UCSD-AML1 (cell line): Measurements from ENCODE around the gene HINT1.
"Not testable (repeated sequence)": the region's sequence is repeated elsewhere in the genome, so short reads cannot be mapped to it uniquely, and the experiment has no call there.

Experiments
- DNase-seq: peaks from one replicate; lab custom pipeline; 2025; ENCODE audit not compliant: unreplicated experiment; lab: John Stamatoyannopoulos, UW

Gene HINT1

GRCh38 chr5:131171276-131171810, 6.3 kb upstream of the HINT1 start:
- no peak for DNase-seq

- DNase-seq, result peak; percentile 96
These were observed 5.7 kb upstream of the HINT1 start, which contains the start of gene LYRM7 for GRCh38 chr5:131170540-131171275. Gene LYRM7 (plus strand): TSS chr5:131170944. CDS start chr5:131171021, 77 bp downstream.

- DNase-seq, result no peak
These were observed 4.9 kb upstream of the HINT1 start for GRCh38 chr5:131169810-131170539.

DNA sequence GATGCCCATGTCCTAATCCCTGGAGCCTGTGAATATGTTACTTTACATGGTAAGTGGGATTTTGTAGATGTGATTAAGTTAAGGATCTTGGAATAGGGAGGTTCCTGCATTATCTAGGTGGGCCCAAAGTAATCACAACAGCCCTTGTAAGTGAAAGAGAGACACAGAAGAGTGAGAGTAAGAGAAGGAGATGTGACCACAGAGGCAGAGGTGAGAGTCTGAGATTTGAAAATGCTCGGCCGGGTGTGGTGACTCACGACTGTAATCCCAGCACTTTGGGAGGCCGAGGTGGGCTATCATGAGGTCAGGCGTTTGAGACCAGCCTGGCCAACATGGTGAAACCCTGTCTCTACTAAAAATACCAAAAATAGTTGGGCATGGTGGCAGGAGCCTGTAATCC, 2.6 kb upstream of the HINT1 start:
- no peak for DNase-seq

- DNase-seq, result peak; percentile 73
These were observed 601 bp downstream of the HINT1 start for GRCh38 chr5:131164191-131165118.

DNA sequence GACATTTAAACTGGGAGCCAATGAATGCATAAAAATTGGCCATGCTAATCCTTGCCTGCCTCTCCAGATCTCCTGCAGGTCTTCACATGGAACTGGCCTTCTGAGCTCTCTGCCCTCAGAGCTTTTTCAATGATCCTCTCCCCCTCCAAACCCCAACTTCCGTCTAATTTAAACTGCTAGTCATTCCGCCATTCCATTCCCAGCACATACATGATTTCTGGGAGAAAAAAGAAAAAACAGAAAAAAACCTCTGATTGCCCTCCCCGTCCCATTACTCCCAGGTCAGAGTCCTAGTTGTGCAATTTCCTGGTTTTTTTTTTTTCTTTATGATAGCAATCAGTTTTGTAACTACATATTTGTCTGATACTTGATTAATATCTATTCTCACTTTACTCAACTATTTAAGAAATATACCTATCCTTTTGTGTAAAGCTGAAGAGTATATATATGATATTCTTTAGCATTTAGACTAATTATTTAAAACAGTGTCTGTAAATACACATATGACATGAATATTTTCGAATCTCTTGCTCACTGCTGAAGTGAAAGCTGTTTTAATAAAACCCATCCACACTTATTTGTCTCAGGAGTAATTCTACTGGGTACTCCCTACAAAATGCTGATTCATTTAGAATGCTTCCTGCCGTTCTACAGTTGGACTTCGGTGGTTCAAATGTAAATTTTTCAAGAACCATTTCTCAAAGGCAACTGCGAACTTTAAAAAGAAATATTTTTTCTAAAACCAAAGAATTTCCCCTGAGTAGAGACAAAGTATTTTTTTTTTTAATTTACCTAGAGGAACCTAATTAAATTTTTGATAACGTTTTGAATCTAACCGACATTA, 1.6 kb downstream of the HINT1 start:
- no peak for DNase-seq

DNA sequence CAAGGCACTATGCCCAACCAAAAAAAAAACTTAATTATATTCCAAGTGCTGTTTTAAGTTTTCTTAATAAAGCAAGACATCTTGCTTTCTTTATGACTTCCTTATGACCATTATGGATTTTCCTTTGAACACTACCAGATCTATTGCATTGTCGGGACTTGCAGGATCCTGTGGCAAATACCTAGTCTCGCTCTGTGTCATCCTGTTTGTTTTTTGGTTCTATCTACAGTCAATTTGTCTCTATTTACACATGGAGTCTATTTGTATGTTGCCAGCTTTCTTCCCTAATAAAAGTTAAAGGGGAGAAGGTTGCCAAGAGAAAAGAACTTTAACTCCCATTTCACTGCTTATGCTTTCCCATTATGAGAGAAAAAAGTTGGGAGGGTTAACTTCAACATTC, 4.9 kb downstream of the HINT1 start:
- no peak for DNase-seq

- DNase-seq, result no peak
These were observed 8.1 kb downstream of the HINT1 start for GRCh38 chr5:131156957-131157356.

DNA sequence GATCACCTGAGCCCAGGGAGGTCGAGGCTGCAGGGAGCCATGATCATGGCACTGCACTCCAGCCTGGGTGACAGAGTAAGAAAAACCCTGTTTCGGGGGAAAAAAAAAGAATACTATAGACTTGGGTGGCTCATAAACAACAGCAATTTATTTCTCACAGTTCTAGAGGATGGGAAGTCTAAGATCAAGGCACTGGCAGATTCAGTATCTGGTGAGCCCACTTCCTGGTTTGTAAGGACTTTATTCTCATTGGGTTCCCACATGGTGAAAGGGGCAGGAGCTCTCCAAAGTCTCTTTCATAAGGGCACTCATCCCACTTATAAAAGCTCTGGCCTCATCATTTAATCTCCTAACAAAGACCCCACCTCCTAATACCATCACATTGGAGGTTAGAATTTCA, 8.7 kb downstream of the HINT1 start:
- DNase-seq, result no peak

DNA sequence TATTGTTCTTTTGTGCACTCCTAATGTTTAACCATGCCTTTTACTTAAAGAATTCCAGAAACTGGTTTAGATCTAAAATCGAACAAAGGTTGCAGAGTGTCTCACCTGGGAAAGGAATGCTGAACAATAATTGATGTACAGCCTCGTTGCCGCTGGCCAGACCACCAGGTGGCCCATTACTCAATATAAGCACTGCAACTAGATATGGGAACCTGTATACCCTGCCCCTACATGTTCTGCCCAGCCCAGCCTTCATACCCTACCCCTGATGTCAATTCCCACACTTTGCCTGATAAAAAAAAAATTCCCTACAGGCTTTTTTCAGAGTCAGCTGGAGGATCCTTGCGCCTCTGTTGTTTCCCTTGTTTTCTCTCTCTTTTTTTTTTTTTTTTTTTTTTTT, 13.8 kb downstream of the HINT1 start:
- no peak for DNase-seq

GRCh38 chr5:131150408-131150807, 14.6 kb downstream of the HINT1 start:
- no peak for DNase-seq

DNA sequence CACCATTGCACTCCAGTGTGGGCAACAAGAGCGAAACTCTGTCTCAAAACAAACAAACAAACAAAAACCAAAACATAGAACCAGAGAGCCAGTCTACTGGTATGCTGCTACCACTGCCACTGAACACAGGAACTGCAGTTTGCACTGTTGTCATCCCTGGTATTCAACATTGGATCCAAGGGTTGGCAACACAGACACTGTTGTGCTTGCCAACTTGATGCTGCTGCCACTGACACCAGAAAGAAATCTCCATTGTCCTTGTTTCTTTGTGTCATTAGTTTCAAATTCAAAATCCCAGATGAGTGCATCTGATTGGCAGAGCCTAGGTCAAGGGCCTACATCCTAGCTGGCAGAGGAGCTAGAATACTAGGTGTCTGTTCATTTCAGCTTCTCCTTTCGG, 16.2 kb downstream of the HINT1 start:
- DNase-seq, result no peak

DNA sequence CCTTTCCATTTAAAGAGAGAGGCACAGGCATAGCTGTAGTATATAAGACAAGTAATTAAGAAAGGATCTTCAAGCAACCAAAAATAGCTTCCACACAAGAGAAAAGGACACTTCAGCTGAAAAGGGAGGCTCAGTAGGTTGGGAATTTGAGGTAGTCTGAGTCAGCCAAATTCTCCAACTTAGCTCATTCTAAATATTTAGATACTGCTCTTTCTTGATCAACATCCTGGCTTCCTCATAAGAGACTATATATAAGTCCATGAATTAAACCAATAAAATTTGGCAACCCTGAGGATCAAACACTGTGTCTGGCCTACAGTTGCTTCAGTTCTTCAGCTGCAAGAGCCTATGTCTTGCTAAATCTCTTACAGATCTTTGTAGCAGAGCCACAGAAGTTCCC, 17.8 kb downstream of the HINT1 start:
- no peak for DNase-seq

DNA sequence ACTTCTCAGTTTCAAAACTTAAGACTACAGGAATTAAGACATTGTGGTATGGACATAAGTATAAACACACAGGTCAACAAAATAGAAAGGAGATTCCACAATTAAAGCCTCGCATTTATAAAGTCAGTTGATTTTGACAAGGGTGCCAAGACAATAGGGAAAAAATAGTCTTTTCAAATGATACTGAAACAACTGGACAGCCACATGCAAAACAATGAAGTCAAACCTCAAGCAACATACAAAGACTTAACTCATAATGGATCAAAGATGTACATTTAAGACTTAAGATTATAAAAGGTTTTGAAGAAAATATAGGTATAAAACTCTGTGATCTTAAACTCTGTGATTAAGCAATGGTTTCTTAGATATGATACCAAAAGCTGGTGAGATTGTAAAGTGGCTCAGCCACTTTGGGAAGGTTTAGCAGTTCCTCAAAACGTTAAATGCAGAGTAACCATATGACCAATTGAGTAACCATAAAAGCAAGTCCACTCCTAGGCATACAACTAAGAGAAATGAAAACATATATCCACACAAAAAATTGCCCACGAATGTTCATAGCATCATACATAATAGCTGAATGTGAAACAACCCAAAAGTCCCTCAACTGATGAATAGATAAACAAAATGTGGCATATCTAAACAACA, 22.0 kb downstream of the HINT1 start:
- no peak for DNase-seq

DNA sequence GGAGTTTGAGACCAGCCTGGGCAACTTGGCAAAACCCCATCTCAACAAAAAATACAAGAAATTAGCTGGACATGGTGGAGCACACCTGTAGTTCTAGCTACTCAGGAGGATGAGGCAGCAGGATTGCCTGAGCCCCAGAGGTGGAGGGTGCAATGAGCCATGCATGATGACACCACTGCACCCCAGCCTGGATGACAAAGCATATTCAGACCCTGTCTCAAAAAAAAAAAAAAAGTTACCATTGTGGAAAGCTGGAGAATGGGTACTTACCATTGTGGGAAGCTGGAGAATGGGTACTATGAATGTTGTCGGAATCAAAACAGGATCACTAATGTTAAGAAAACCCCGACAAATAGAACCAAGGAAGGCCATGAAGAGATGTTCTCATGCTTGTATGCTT, 25.7 kb downstream of the HINT1 start:
- DNase-seq, result no peak

GRCh38 chr5:131138406-131138805, 26.6 kb downstream of the HINT1 start:
- not testable (repeated sequence) for DNase-seq

DNA sequence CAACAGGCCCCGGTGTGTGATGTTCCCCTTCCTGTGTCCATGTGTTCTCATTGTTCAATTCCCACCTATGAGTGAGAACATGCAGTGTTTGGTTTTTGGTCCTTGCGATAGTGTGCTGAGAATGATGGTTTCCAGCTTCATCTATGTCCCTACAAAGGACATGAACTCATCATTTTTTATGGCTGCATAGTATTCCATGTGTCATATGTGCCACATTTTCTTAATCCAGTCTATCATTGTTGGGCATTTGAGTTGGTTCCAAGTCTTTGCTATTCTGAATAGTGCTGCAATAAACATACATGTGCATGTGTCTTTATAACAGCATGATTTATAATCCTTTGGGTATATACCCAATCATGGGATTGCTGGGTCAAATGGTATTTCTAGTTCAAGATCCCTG, 32.0 kb downstream of the HINT1 start:
- DNase-seq, result not testable (repeated sequence)

DNA sequence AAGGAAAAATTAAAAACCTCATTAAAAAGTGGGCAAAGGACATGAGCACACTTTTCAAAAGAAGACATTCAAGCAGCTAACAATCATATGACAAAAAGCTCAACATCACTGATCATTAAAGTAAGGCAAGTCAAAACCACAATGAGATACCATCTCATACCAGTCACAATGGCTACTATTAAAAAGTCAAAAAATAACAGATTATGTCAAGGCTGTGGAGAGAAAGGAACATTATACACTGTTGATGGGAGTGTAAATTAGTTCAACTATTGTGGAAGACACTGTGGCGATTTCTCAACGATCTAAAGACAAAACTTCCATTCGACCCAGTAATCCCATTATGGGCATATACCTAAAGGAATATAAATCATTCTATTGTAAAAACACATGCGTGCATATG, 35.8 kb downstream of the HINT1 start:
- DNase-seq, result no peak

DNA sequence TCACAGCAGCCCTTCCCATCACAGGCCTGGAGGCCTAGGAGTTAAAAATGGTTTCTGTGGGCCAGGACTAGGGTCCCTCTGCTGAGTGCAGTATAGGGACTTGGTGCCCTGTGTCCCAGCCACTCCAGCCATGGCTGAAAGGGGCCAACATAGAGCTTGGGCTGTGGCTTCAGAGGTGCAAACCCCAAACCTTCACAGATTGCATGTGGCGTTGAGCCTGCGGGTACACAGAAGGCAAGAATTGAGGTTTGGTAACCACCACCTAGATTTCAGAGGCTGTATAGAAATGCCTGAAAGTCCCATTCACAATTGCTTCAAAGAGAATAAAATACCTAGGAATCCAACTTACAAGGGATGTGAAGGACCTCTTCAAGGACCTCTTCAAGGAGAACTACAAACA, 37.8 kb downstream of the HINT1 start:
- DNase-seq, result not testable (repeated sequence)

DNA sequence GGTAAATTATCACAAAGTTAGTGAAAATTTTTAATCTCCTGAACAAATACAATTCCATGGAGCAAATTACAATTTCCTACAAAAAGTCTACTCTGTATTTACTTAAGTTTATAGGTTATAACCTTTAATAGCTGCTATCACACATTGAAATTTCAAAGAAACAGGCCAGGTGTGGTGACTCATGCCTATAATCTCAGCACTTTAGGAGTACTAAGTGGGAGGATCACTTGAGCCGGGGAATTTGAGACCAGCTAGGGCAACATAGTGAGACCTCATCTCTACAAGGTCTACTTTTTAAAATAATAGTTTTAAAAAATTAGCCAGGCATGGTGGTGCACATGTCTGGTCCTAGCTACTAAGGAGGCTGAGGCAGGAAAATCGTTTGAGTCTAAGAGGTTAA, 50.3 kb downstream of the HINT1 start:
- no peak for DNase-seq
